Measurements from ENCODE around the gene RIMOC1. TPM values are rescaled to one million over a fixed set of nuclear protein-coding genes. Genes with fewer than 3 reads are reported as not detected.

The RIMOC1 gene
- total and polyA plus RNA-seq, 10 of the 15 experiments (the other 5 are each of a cell fraction or from before 2014, with no cell fraction given): 3.9 to 33.1 (median 16.0) TPM

- TF ChIP-seq IKZF2 (IDR thresholded peaks at IDR 0.05) (peak; percentile 99 to 100), PKNOX1 (IDR thresholded peaks at IDR 0.05) (peak; percentile 82), STAT3 (IDR thresholded peaks at IDR 0.05; ENCODE audit: low read depth, low read length) (no peak), E2F8 (IDR thresholded peaks at IDR 0.05; ENCODE audit: low read depth, partially characterized antibody) (no peak), GATAD2B (conservative IDR thresholded peaks at IDR 0.05; ENCODE audit: low read depth) (0 out of 2 replicates have a peak, but pooled peaks have one; percentile 29), CHD1 (IDR thresholded peaks at IDR 0.05; ENCODE audit: low read depth, low read length) (no peak), SRF (IDR thresholded peaks at IDR 0.05; ENCODE audit: low read depth in 2 of 2, low read length in 2 of 2) (peak; percentile 100), PBX3 (IDR thresholded peaks at IDR 0.05; ENCODE audit: insufficient replicate concordance, low read depth, low read length) (peak; percentile 63), CBX3 (IDR thresholded peaks at IDR 0.05; ENCODE audit: borderline replicate concordance, low read depth) (no peak), JUNB (IDR thresholded peaks at IDR 0.05) (no peak), EP300 (IDR thresholded peaks at IDR 0.05; ENCODE audit: borderline replicate concordance in 1 of 2, control insufficient read depth in 1 of 2, low read depth in 2 of 2, low read length in 2 of 2) (peak; percentile 29 to 59; a peak in 3 of 4 replicates), NR2C2 (IDR thresholded peaks at IDR 0.05; ENCODE audit: borderline replicate concordance, control insufficient read depth, insufficient read length, low read depth) (no peak), HDAC2 (IDR thresholded peaks at IDR 0.05) (0 out of 2 replicates have a peak, but pooled peaks have one; percentile 78), HCFC1 (IDR thresholded peaks at IDR 0.05; ENCODE audit: low read length) (peak; percentile 32; the same call in 1 of the 2 replicates), MYB (IDR thresholded peaks at IDR 0.05; ENCODE audit: borderline replicate concordance, low read depth, low read length) (no peak), KAT2A (conservative IDR thresholded peaks at IDR 0.05; ENCODE audit: control insufficient read depth, low read depth, low read length) (no peak), MYC (IDR thresholded peaks at IDR 0.05; ENCODE audit: insufficient read depth, insufficient read length, insufficient replicate concordance, low read length, severe bottlenecking) (no peak), RCOR1 (conservative IDR thresholded peaks at IDR 0.05; ENCODE audit: low read depth, low read length) (no peak), NKRF (conservative IDR thresholded peaks at IDR 0.05) (peak; percentile 94)
Measured at GRCh38 chr5:41903892-41904799, at the start of gene RIMOC1 (continued).
